ENCODE measurements around the gene PRRG1.

- no peak for TF ChIP-seq CTCF (IDR thresholded peaks at IDR 0.05)
- TF ChIP-seq POLR2AphosphoS5 (IDR thresholded peaks at IDR 0.05; ENCODE audit: low read depth, low read length) = no peak
- TF ChIP-seq SIN3A (IDR thresholded peaks at IDR 0.05; ENCODE audit: borderline replicate concordance, insufficient read depth, low read depth, low read length) = no peak
- no peak for TF ChIP-seq TCF7L2 (IDR thresholded peaks at IDR 0.05; ENCODE audit: low read depth, low read length)
These were observed 113.2 kb downstream of the PRRG1 start for GRCh38 chrX:37462346-37462745.
